ENCODE data around the gene DNAAF1.
"Not testable (repeated sequence)": the region's sequence is repeated elsewhere in the genome, so short reads cannot be mapped to it uniquely, and the experiment has no call there.

Gene DNAAF1

DNA sequence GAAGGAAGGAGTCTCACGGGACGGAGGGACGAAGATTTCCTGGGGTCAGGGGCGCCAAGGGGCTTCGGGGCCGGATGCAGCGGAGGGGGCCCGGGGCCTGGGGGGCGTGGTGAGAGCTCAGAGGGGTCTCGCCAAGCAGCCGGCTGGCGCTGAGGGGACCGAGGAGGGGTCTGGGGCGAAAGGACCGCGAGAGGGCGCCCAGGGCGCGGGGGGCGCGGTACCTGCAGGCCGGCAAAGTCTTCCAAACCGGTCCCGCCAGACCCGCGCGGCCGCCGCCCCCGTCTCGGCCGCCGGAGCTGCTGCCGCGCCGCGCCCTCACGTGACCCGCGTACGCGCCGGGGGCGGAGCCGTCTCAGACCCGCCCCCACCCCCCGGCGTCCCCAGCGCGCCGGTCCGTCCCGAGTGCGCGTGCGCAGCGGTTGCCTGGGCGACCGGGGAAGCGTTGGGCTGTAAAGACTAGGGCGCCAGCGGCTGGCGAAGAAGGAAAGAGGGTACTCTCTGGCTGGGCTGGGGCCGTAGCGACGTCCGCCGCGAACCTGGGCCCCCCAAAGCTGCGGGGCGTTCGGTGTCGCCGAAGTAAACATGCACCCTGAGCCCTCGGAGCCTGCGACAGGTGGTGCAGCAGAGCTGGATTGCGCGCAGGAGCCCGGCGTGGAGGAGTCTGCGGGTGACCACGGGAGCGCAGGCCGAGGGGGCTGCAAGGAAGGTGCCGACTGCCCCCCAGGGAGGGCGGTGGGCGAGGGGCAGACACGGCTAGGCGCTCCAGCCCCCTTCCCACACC, at the start of gene DNAAF1, which contains the start of gene HSDL1:
TSS of gene DNAAF1 (plus strand) at position 450 of the 781 bp plus-strand sequence. CDS start at position 583, 133 bp downstream.
TSS of gene HSDL1 (minus strand) at position 319 of the 781 bp plus-strand sequence. CDS start 13,856 bp downstream, outside the sequence.
- peak; percentile 10 to 96 (median 81) for DNase-seq

DNA sequence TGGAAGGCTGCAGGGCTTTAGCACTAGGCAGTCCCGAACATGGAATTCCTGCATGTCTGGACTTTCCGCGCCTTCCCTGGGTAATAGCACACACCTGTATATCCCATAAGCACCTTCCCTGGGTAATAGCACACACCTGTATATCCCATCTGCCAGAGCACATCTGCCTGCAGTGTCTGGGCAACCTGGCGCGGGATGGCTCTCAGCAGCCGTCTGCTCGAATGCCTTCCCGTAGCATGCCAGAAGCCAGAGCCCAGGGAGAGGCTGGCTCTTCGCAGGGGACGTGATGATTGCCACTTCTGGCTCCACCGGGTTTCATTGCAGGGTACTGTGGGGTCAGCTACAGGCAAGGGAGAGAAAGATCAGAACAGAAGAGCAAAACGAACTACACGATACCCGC, 49.6 kb upstream of the DNAAF1 start:
- DNase-seq = no peak

GRCh38 chr16:84096447-84097005, 48.6 kb upstream of the DNAAF1 start:
- DNase-seq = no peak

GRCh38 chr16:84098939-84099338, 46.2 kb upstream of the DNAAF1 start:
- DNase-seq = no peak

DNA sequence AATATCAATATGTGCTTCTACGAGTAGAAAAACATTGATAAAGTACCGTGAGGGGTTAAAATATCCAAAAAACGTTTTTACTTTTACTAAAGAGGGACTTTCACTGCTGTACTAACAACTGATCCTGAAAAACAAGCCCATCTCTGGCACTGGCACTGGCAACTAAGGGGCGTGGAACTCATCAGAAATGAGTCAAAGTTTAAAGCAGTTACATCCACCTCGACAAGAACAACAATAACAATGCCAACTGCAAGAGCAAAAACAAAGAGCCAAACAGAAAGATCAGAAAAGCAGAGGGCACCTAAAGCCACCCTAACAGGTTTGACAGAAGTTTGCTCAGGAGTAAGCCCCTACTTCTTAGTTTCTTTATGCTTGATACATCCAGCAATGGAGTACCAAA, 41.4 kb upstream of the DNAAF1 start:
- DNase-seq = no peak

GRCh38 chr16:84104231-84104630, 40.9 kb upstream of the DNAAF1 start:
- no peak for DNase-seq

GRCh38 chr16:84105301-84105815, 39.8 kb upstream of the DNAAF1 start:
- no peak for DNase-seq

DNA sequence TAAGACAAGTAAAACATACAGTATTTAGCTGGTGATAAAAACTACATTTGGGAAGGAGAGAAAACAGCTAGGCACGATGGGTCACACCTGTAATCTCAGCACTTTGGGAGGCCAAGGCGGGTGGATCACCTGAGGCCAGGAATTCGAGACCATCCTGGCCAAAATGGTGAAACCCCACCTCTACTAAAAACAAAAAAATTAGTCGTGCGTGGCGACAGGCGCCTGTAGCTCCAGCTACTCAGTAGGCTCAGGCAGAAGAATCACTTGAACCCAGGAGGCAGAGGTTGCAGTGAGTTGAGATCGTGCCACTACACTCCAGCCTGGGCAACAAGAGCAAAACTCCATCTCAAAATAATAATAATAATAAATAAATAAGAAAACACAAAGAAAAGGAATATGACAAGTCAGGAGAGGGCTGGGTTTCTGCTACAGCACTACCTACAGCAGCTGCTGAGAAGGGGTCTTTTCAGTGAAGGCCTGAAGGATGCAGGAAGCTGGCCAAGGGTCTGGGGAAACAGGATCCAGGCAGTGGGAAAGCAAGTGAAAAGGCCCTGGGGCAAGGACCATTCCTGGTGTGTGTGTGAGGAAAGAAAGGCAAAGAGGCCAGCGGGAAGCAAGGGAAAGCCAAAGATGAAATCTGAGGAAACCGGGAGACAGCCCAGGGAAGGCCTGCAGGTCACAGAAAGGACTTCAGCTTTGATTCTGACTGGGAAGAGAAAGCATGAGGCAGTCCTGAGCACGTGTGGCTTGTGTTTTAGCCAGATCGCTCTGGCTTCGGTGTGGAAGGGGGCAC, 39.0 kb upstream of the DNAAF1 start:
- DNase-seq = no peak

GRCh38 chr16:84107921-84108320, 37.2 kb upstream of the DNAAF1 start:
- no peak for DNase-seq

DNA sequence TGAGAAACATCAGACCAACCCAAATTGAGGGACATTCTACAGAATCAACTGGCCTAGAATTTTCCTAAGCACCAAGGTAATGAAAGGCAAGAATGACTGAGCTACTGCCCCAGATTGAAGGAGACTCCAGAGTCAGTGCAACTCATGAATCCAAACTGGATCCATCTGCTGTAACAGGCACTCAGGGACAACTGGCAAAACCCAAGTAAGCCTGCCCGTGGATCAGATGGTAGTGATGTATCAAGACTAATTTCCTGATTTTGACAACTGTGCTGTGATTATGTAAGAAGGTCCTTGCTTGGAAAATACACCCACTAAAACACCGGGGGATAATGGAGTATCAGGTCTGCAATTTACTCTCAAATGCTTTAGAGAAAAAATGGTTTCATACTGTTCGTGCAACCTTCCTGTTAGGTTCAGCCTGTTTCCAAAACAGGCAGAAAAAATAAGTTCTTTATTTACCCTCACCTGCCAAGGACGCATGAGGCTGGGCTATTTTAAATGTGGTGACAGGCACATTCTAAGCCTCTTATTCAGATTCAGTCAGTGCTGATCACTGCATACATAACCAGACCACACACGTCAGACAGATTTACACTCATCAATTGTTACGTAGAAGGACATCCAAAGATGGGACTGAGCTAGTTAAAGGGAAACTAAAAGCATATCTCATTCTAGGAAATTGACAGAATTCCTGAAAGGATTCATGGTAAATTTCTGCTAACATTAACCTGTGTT, 35.3 kb upstream of the DNAAF1 start:
- peak in 1 of 56 donors; percentile 16 for DNase-seq

DNA sequence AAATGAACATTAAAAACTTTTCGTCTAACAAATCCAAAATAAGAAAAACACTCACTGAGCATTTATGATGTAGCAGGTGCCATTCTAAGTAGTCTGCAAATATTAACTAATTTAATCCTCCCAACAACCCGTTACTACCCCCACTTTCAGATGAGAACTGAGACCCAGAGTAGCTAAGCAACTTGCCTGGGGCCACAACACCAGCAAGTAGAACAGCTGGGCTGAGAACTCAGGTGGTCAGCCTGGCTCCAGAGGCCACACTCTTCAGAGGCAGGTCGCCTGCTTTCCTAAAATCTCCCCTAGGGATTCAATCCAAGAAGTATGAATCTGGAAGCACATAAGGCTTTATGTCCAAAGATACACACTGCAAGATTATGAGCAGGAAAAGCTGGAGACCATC, 34.6 kb upstream of the DNAAF1 start:
- no peak for DNase-seq

GRCh38 chr16:84111525-84111924, 33.6 kb upstream of the DNAAF1 start:
- DNase-seq = no peak

- not testable (repeated sequence) for DNase-seq
Measured at GRCh38 chr16:84111949-84112348, 33.2 kb upstream of the DNAAF1 start.

- DNase-seq = peak in 13 of 56 donors; percentile 29 to 71 (median 57)
Measured at GRCh38 chr16:84115919-84116719, 29.0 kb upstream of the DNAAF1 start.

DNA sequence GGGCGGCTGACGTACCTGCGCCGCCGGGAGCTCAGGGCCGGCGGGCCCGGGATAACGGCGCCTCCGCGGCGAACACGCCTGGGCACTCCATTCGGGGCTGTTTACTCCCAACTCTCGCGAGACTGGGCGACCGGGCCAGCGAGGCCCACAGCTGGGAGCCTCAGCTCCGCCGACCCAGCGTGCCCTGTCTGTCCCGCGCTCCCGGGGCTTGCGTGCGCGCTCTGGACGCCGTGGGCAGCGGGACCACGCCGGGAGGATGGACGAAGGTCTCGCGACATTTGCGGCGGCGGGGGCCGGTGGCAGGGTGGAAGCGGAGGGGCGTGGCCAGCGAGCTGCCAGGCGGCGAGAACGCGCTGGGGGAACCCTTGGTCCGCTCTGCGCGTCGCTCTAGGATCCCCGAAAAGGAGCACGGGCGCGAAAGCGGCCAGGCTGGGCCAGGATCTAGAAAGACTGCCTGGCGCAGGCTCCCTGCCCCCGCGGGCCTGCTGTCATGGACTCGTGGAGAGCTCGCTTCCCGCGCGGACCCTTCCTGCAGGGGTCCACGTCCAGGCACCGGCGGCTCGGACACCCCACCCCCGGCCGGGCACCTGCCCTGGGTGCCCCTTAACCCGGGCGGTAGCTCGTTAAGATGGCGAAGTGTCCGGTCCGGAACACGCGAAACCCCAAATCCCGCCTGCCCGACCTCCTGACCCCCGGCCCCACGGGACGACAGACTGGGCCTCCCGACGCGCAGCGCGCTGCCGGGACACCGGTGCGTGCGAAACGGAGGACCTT, 28.2 kb upstream of the DNAAF1 start, which contains the start of gene MBTPS1:
TSS of gene MBTPS1 (minus strand) at position 223 of the 774 bp plus-strand sequence. CDS start 15,159 bp downstream, outside the sequence.
- DNase-seq = peak; percentile 65 to 99 (median 94)

DNA sequence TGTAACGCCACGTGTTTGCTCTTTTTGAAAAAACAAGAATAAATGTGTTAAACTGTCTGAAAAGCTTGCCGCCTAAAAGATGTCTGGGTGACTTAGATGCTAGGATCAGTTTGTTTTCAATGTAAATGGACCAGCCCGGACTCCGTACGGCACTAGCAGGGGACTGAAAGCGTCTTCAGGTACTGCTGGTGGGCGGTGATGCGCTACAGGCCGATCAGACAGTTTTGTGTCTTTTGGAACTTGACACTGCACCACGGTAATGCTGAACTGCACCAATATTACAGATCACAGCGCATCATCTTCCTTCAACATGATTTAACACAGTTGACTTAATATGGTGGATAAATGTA, 27.6 kb upstream of the DNAAF1 start:
- DNase-seq = peak in 13 of 56 donors; percentile 18 to 73 (median 44)

- DNase-seq = not testable (repeated sequence)
Measured at GRCh38 chr16:84118315-84118714, 26.8 kb upstream of the DNAAF1 start.

- DNase-seq = no peak
Measured at GRCh38 chr16:84119368-84119767, 25.7 kb upstream of the DNAAF1 start.

DNA sequence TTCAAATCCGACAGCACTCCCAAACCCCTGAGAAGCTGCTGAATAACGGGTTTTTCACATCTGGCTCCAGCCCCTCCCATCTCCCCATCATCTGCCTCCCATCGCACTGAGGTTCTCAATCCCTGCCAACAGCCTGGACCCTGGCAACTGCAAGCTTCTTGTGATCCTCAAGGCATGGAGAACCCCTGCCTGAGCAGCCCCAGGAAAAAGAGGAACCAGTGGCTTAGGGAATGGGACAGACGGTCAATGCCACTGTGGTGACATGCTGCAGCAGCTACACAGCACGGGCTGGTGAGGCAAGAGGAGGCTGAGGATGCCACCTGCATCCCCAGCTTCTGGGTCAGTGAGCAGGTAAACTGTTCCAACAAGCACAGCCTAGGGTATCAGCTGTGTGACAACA, 25.1 kb upstream of the DNAAF1 start:
- DNase-seq = no peak

All from amygdala (tissue), 56 donors.